IMR-90 (cell line): ENCODE results near the gene CDH13.

ENCODE experiments used
- CEBPB ChIP-seq: IDR thresholded peaks from 2 replicates; pipeline ENCODE4 v1.6.1; 2012; ENCODE audit warnings: low read depth, low read length, improper control_type of control experiment
- CTCF ChIP-seq: conservative IDR thresholded peaks from 2 replicates; pipeline ENCODE4 v1.5.1; 2012; ENCODE audit warnings: mild to moderate bottlenecking, low read depth, low read length, improper control_type of control experiment
- ELK1 ChIP-seq: fragments of 150-350 bp; IDR thresholded peaks from 2 replicates; pipeline ENCODE4 v1.6.1; 2016; ENCODE audit warnings: low read depth, mild to moderate bottlenecking, low read length, moderate library complexity, borderline replicate concordance
- MAZ ChIP-seq: IDR thresholded peaks from 2 replicates; pipeline ENCODE4 v1.6.1; 2012; ENCODE audit warnings: low read depth, mild to moderate bottlenecking, low read length, improper control_type of control experiment, moderate library complexity, borderline replicate concordance
- POLR2A ChIP-seq: IDR thresholded peaks from 2 replicates; pipeline ENCODE4 v1.6.1; 2012; ENCODE audit warnings: mild to moderate bottlenecking, low read depth, low read length
- RAD21 ChIP-seq: IDR thresholded peaks from 2 replicates; pipeline ENCODE4 v1.6.1; 2012; ENCODE audit warnings: low read length, improper control_type of control experiment
- RCOR1 ChIP-seq: IDR thresholded peaks from 2 replicates; pipeline ENCODE4 v1.6.1; 2012; ENCODE audit warnings: mild to moderate bottlenecking, low read length, improper control_type of control experiment; ENCODE audit not compliant: insufficient replicate concordance
- RFX5 ChIP-seq: IDR thresholded peaks from 2 replicates; pipeline ENCODE4 v1.8.0; 2012; ENCODE audit warnings: low read depth, mild to moderate bottlenecking, low read length, moderate library complexity
- USF2 ChIP-seq: fragments of 150-350 bp; IDR thresholded peaks from 2 replicates; pipeline ENCODE4 v1.6.1; 2017; ENCODE audit warnings: mild to moderate bottlenecking, antibody characterized with exemption, low read length, low read depth

- TF ChIP-seq RCOR1: no peak
- TF ChIP-seq CTCF: no peak
- no peak for TF ChIP-seq POLR2A
- no peak for TF ChIP-seq RAD21
- no peak for TF ChIP-seq USF2
- TF ChIP-seq MAZ: no peak
- TF ChIP-seq CEBPB: no peak
- no peak for TF ChIP-seq ELK1
- TF ChIP-seq RFX5: no peak
Measured at GRCh38 chr16:83755391-83755790, 1128.6 kb downstream of the CDH13 start.
